ENCODE results near the gene UTP25.
"Not testable (repeated sequence)": the region's sequence is repeated elsewhere in the genome, so short reads cannot be mapped to it uniquely, and the experiment has no call there.

UTP25 gene

DNA sequence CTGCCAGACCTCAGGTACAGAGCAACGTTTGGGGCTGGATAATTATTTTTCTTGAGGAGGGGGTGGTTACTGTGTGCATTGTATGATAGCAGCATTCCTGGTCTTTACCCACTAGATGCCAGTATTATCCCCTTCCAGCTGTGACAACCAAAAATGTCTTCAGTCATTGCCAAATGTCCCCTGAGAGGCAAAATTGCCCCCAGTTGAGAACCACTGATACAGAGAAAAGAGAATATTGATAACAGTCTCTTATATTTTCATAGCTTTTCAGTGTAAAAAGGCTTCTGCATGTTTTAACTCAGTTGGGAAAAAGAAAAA, 58.4 kb downstream of the UTP25 start:
- Histone ChIP-seq H3K27me3 (ENCODE audit: insufficient read depth, low read depth, severe bottlenecking) (peaks cover 3% of the 10 kb centered on the region), H3K27ac (no peak overlapping the region), H3K4me3 (ENCODE audit: low read depth, low read length) (no peak overlapping the region), H3K36me3 (no peaks in the 10 kb centered on the region), H3K9me3 (ENCODE audit: severe bottlenecking) (no peaks in the 10 kb centered on the region)
- DNase-seq = no peak
- TF ChIP-seq, protein P1, sequence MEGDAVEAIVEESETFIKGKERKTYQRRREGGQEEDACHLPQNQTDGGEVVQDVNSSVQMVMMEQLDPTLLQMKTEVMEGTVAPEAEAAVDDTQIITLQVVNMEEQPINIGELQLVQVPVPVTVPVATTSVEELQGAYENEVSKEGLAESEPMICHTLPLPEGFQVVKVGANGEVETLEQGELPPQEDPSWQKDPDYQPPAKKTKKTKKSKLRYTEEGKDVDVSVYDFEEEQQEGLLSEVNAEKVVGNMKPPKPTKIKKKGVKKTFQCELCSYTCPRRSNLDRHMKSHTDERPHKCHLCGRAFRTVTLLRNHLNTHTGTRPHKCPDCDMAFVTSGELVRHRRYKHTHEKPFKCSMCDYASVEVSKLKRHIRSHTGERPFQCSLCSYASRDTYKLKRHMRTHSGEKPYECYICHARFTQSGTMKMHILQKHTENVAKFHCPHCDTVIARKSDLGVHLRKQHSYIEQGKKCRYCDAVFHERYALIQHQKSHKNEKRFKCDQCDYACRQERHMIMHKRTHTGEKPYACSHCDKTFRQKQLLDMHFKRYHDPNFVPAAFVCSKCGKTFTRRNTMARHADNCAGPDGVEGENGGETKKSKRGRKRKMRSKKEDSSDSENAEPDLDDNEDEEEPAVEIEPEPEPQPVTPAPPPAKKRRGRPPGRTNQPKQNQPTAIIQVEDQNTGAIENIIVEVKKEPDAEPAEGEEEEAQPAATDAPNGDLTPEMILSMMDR (IDR thresholded peaks at IDR 0.05; ENCODE audit: low read depth, low read length) = no peak

DNA sequence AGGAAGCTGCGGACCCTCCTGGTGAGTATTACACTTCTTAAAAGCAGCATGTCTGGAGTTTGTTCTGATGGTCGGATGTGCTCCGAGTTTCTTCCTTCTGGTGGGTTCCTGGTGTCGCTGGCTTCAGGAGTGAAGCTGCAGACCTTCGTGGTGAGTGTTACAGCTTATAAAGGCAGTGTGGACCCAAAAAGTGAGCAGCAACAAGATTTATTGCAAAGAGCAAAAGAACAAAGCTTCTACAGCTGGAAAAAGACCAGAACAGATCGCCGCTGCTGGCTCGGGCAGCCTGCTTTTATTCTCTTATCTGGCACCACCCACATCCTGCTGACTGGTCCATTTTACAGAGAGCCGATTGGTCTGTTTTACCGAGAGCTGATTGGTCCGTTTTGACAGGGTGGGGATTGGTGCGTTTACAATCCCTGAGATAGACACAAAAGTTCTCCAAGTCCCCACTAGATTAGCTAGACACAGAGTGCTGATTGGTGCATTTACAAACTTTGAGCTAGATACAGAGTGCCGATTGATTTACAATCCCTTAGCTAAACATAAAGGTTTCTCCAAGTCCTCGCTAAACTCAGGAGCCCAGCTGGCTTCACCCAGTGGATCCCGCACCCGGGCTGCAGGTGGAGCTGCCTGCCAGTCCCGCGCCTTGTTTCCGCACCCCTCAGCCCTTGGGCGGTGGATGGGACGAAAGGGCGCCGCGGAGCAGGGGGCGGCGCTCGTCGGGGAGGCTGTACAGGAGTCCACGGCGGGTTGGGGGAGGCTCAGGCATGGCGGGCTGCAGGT, 60.7 kb downstream of the UTP25 start:
- H3K4me3 ChIP-seq (ENCODE audit: low read depth, low read length); DNase-seq: not testable (repeated sequence)

DNA sequence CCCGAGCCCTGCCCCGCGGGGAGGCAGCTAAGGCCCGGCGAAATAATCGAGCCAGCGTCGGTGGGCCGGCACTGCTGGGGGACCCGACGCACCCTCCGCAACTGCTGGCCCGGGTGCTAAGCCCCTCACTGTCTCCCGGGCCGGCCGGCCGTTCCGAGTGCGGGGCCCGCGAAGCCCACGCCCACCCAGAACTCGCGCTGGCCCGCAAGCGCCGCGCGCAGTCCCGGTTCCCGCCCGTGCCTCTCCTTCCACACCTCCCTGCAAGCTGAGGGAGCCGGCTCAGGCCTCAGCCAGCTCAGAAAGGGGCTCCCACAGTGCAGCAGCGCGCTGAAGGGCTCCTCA, 61.3 kb downstream of the UTP25 start:
- TF ChIP-seq, protein P1 (IDR thresholded peaks at IDR 0.05; ENCODE audit: low read depth, low read length) = no peak
- H3K36me3 ChIP-seq = no peaks in the 10 kb centered on the region
- no peak overlapping the region for H3K4me3 ChIP-seq (ENCODE audit: low read depth, low read length)
- no peak for DNase-seq
- no peaks in the 10 kb centered on the region for H3K27me3 ChIP-seq (ENCODE audit: insufficient read depth, low read depth, severe bottlenecking)
- H3K9me3 ChIP-seq (ENCODE audit: severe bottlenecking) = no peaks in the 10 kb centered on the region
- no peak overlapping the region for H3K27ac ChIP-seq

More for the DNA sequence above, 60.7 kb downstream of the UTP25 start:
- H3K36me3 ChIP-seq; H3K9me3 ChIP-seq (ENCODE audit: severe bottlenecking); H3K27ac ChIP-seq; H3K27me3 ChIP-seq (ENCODE audit: insufficient read depth, low read depth, severe bottlenecking): not testable (repeated sequence)

DNA sequence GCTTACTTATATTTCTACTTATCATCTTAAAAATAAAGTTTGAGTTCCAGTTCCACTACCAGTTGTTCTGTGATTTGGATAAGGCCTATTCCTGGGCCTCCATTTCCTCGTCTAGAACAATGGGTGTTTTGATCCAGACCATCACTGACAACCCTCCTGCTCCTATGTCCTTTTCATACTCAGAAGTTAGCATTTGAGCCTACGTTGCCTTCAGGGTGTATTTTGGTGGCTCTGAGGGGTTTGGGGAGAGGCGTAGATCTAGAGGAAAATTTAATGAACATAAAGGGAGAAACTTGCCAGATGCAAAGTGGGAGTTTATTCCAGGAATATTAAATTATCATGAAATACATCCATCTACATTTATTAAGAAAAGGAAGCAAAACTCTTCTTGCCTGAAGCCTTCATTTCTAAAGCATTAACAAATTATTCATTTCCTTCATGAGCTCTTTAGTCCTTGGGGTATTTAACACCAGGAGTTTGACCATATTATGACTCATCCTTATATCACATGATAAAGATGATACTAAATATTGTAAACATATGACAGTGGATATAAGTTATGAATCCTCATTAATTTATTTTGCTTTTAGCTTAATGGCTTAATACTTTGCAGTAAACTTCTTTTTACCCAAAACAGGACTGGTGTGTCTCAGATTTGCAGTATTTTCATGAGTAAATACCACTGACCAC, 63.0 kb downstream of the UTP25 start:
- no peaks in the 10 kb centered on the region for H3K27me3 ChIP-seq (ENCODE audit: insufficient read depth, low read depth, severe bottlenecking)
- H3K9me3 ChIP-seq (ENCODE audit: severe bottlenecking) = no peaks in the 10 kb centered on the region
- TF ChIP-seq, protein P1 (IDR thresholded peaks at IDR 0.05; ENCODE audit: low read depth, low read length) = no peak
- DNase-seq = no peak
- no peak overlapping the region for H3K27ac ChIP-seq
- no peak overlapping the region for H3K4me3 ChIP-seq (ENCODE audit: low read depth, low read length)
- H3K36me3 ChIP-seq = no peaks in the 10 kb centered on the region

DNA sequence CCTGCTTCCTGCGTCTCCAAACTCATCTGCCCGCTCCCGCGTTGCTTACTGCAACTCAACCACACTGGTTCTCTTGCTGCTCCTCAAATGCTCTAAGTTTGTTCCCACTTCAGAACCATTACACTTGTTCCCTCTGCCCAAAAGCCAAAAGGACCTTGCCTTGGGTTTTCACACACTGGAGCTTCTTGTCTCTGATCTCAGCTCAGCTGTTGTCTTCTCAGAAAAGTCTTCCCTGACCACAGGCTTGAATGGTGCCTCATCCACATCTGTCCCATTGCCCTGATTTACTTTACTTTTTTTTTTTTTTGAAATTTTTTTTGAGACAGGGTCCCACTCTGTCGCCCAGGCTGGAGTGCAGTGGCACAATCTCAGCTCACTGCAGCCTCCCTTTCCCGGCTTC, 66.0 kb downstream of the UTP25 start:
- TF ChIP-seq, protein P1 (IDR thresholded peaks at IDR 0.05; ENCODE audit: low read depth, low read length) = no peak
- Histone ChIP-seq H3K27ac (no peak overlapping the region), H3K36me3 (no peaks in the 10 kb centered on the region), H3K4me3 (ENCODE audit: low read depth, low read length) (no peak overlapping the region), H3K27me3 (ENCODE audit: insufficient read depth, low read depth, severe bottlenecking) (no peaks in the 10 kb centered on the region), H3K9me3 (ENCODE audit: severe bottlenecking) (no peaks in the 10 kb centered on the region)
- DNase-seq = no peak

DNA sequence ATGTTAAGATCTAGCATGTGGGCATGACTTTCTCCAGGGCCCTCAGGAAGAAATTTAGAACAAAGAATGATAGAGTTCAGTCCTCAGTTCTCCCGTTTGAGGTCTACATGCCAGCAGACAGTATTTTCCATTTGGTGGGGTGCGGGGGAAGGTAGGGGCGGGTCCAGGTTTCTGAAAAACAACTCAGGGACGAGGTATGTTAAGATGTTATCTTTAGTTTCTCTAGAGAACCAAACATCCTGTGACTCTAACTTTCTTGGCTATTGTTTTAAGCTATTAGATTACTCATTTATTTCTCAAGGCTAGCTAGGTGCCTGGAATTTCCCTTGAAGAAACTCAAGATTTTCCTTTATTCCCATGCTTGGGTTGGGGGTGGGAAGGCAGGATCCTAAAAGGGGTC, 67.9 kb downstream of the UTP25 start:
- DNase-seq = no peak

More for the DNA sequence above, 67.9 kb downstream of the UTP25 start:
- H3K36me3 ChIP-seq = no peaks in the 10 kb centered on the region
- no peak overlapping the region for H3K27ac ChIP-seq
- H3K27me3 ChIP-seq (ENCODE audit: insufficient read depth, low read depth, severe bottlenecking) = no peaks in the 10 kb centered on the region
- H3K9me3 ChIP-seq (ENCODE audit: severe bottlenecking) = no peaks in the 10 kb centered on the region
- TF ChIP-seq, protein P1 (IDR thresholded peaks at IDR 0.05; ENCODE audit: low read depth, low read length) = no peak
- H3K4me3 ChIP-seq (ENCODE audit: low read depth, low read length) = no peak overlapping the region

All from WERI-Rb-1 (cell line).